GM19467 (cell line): ENCODE data around the gene C1GALT1C1L.
"Not testable (repeated sequence)": the region's sequence is repeated elsewhere in the genome, so short reads cannot be mapped to it uniquely, and the experiment has no call there.

Experiments
- ATAC-seq: cut with Tn5 transposase; IDR thresholded peaks from one replicate; pipeline ENCODE4 v1.9.1; 2021; ENCODE audit warnings: mild to moderate bottlenecking, moderate library complexity; ENCODE audit not compliant: unreplicated experiment

Gene C1GALT1C1L

GRCh38 chr2:43657241-43657640 lies 19.0 kb downstream of the C1GALT1C1L start:
- no peak for ATAC-seq

- ATAC-seq = no peak
These were observed 22.7 kb downstream of the C1GALT1C1L start for GRCh38 chr2:43653506-43653905.

GRCh38 chr2:43648994-43649701 lies 27.1 kb downstream of the C1GALT1C1L start:
- no peak for ATAC-seq

- ATAC-seq = no peak
These were observed 32.5 kb downstream of the C1GALT1C1L start for GRCh38 chr2:43643680-43644079.

- ATAC-seq = no peak
These were observed 33.9 kb downstream of the C1GALT1C1L start for GRCh38 chr2:43642363-43642762.

GRCh38 chr2:43637030-43637803 lies 39.0 kb downstream of the C1GALT1C1L start, which contains the start of gene PLEKHH2:
PLEKHH2 (plus strand) TSS chr2:43637260; CDS start chr2:43644674, 7,414 bp downstream.
- ATAC-seq = peak; percentile 99

GRCh38 chr2:43636621-43637020 lies 39.6 kb downstream of the C1GALT1C1L start:
- no peak for ATAC-seq

GRCh38 chr2:43636153-43636552 lies 40.1 kb downstream of the C1GALT1C1L start:
- ATAC-seq = not testable (repeated sequence)

- ATAC-seq = no peak
These were observed 41.5 kb downstream of the C1GALT1C1L start for GRCh38 chr2:43634604-43635306.

- no peak for ATAC-seq
These were observed 44.5 kb downstream of the C1GALT1C1L start for GRCh38 chr2:43631618-43632317.
